HEK293 (cell line): ENCODE data around the gene KDM6A.

Experiments
- CTCF ChIA-PET: fragments of 350-600 bp; formaldehyde crosslinking; extraction: SDS; loops from one replicate; lab custom pipeline; 2021; ENCODE audit warnings: antibody characterized with exemption; lab: Yijun Ruan, JAX
- POLR2A ChIA-PET: fragments of 300-600 bp; formaldehyde crosslinking; extraction: SDS; loops from one replicate; lab custom pipeline; 2020; ENCODE audit warnings: antibody characterized with exemption, inconsistent platforms; lab: Yijun Ruan, JAX
- H3K27ac ChIP-seq: fragments of 200-500 bp; sonication (Bioruptor generic); 2 replicates; pipeline ENCODE4 v1.5.1; 2014; ENCODE audit warnings: low read depth, low read length, control low read depth, inconsistent platforms; ENCODE audit errors: extremely low read depth
- H3K36me3 ChIP-seq, 2 experiments: fragments of 200-500 bp in 1 of 2; sonication (Bioruptor generic) in 1 of 2; 1 replicate in 1 of 2; 2 replicates in 1 of 2; pipeline ENCODE4 v1.5.1; 2014 to 2017; ENCODE audit warnings: inconsistent platforms in 2 of 2, low read length in 2 of 2; ENCODE audit not compliant: control insufficient read depth in 2 of 2, insufficient read depth in 1 of 2
- H3K4me1 ChIP-seq: fragments of 200-500 bp; sonication (Bioruptor generic); 2 replicates; pipeline ENCODE4 v1.5.1; 2014; ENCODE audit warnings: mild to moderate bottlenecking, low read length, inconsistent platforms; ENCODE audit not compliant: control insufficient read depth, insufficient read depth
- H3K4me3 ChIP-seq: 2 replicates; pipeline ENCODE4 v1.5.1; 2011; ENCODE audit warnings: low read depth, mild to moderate bottlenecking, control low read depth, low read length, moderate library complexity
- H3K9me3 ChIP-seq: fragments of 200-500 bp; sonication (Bioruptor generic); 2 replicates; pipeline ENCODE4 v1.5.1; 2014; ENCODE audit warnings: low read depth, low read length, inconsistent platforms; ENCODE audit not compliant: control insufficient read depth, insufficient read depth
- EGR2 ChIP-seq: fragments of 450-650 bp; formaldehyde crosslinking; IDR thresholded peaks from 2 replicates; pipeline ENCODE4 v1.5.1; 2016; ENCODE audit warnings: low read depth, missing biosample characterization, missing genetic modification characterization
- KLF9 ChIP-seq: fragments of 450-650 bp; formaldehyde crosslinking; IDR thresholded peaks from 2 replicates; pipeline ENCODE4 v1.5.1; 2016; ENCODE audit warnings: missing biosample characterization, missing genetic modification characterization, low read depth
- MEIS1 ChIP-seq: sonication (generic); formaldehyde crosslinking; IDR thresholded peaks from 2 replicates; pipeline ENCODE4 v1.8.1; 2022; ENCODE audit warnings: missing genetic modification reagents, mild to moderate bottlenecking, borderline replicate concordance
- SETDB1 ChIP-seq: IDR thresholded peaks from one replicate; pipeline ENCODE4 v1.6.1; 2017; ENCODE audit warnings: mild to moderate bottlenecking, low read length, moderate library complexity, mixed read lengths; ENCODE audit not compliant: insufficient read length
- ZBTB6 ChIP-seq: fragments of 450-650 bp; formaldehyde crosslinking; IDR thresholded peaks from 2 replicates; pipeline ENCODE4 v1.5.1; 2017; ENCODE audit warnings: missing biosample characterization, missing genetic modification characterization
- ZNF169 ChIP-seq: fragments of 450-650 bp; formaldehyde crosslinking; IDR thresholded peaks from 2 replicates; pipeline ENCODE4 v1.5.1; 2016; ENCODE audit warnings: missing biosample characterization, missing genetic modification characterization
- ZNF214 ChIP-seq: fragments of 450-650 bp; formaldehyde crosslinking; IDR thresholded peaks from 2 replicates; pipeline ENCODE4 v1.5.1; 2017; ENCODE audit warnings: missing biosample characterization, mild to moderate bottlenecking, missing genetic modification characterization, borderline replicate concordance
- ZNF311 ChIP-seq: fragments of 450-650 bp; formaldehyde crosslinking; IDR thresholded peaks from 2 replicates; pipeline ENCODE4 v1.5.1; 2017; ENCODE audit warnings: missing biosample characterization, missing genetic modification characterization, borderline replicate concordance
- ZNF341 ChIP-seq: fragments of 450-650 bp; formaldehyde crosslinking; IDR thresholded peaks from 2 replicates; pipeline ENCODE4; 2016; ENCODE audit warnings: low read depth, missing biosample characterization, missing genetic modification characterization
- ZNF350 ChIP-seq: fragments of 450-650 bp; formaldehyde crosslinking; IDR thresholded peaks from 2 replicates; pipeline ENCODE4 v1.5.0; 2017; ENCODE audit warnings: missing biosample characterization, mild to moderate bottlenecking, missing genetic modification characterization
- ZNF473 ChIP-seq: fragments of 450-650 bp; formaldehyde crosslinking; IDR thresholded peaks from 2 replicates; pipeline ENCODE4 v1.5.1; 2017; ENCODE audit warnings: missing biosample characterization, missing genetic modification characterization
- ZNF501 ChIP-seq: fragments of 450-650 bp; formaldehyde crosslinking; IDR thresholded peaks from 2 replicates; pipeline ENCODE4 v1.5.1; 2016; ENCODE audit warnings: missing biosample characterization, missing genetic modification characterization
- ZNF510 ChIP-seq: fragments of 450-650 bp; formaldehyde crosslinking; IDR thresholded peaks from 2 replicates; pipeline ENCODE4 v1.5.1; 2018; ENCODE audit warnings: mild to moderate bottlenecking, missing genetic modification characterization, missing biosample characterization; ENCODE audit not compliant: insufficient replicate concordance
- ZNF514 ChIP-seq: fragments of 450-650 bp; formaldehyde crosslinking; IDR thresholded peaks from 2 replicates; pipeline ENCODE4 v1.5.1; 2016; ENCODE audit warnings: missing biosample characterization, missing genetic modification characterization
- ZNF548 ChIP-seq: fragments of 450-650 bp; formaldehyde crosslinking; IDR thresholded peaks from 2 replicates; pipeline ENCODE4 v1.5.1; 2016; ENCODE audit warnings: missing biosample characterization, missing genetic modification characterization
- ZNF560 ChIP-seq: fragments of 450-650 bp; formaldehyde crosslinking; IDR thresholded peaks from 2 replicates; pipeline ENCODE4 v1.5.1; 2017; ENCODE audit warnings: missing biosample characterization, missing genetic modification characterization, borderline replicate concordance
- ZNF626 ChIP-seq: fragments of 450-650 bp; sonication (Bioruptor Pico); formaldehyde crosslinking; IDR thresholded peaks from 2 replicates; pipeline ENCODE4 v1.5.1; 2018; ENCODE audit warnings: missing biosample characterization, missing genetic modification characterization, inconsistent platforms
- ZNF670 ChIP-seq: fragments of 450-650 bp; formaldehyde crosslinking; IDR thresholded peaks from 2 replicates; pipeline ENCODE4 v1.5.1; 2016; ENCODE audit warnings: missing biosample characterization, missing genetic modification characterization, low read depth
- ZNF768 ChIP-seq: fragments of 450-650 bp; formaldehyde crosslinking; IDR thresholded peaks from 2 replicates; pipeline ENCODE4 v1.5.1; 2018; ENCODE audit warnings: missing biosample characterization, mild to moderate bottlenecking, missing genetic modification characterization
- ZXDB ChIP-seq: fragments of 450-650 bp; formaldehyde crosslinking; IDR thresholded peaks from 2 replicates; pipeline ENCODE4 v1.5.1; 2016; ENCODE audit warnings: missing biosample characterization, missing genetic modification characterization
- TF ChIP-seq, protein P1 (sequence below): fragments of 450-650 bp; formaldehyde crosslinking; IDR thresholded peaks from 2 replicates; pipeline ENCODE4 v1.5.1; 2016; ENCODE audit warnings: missing biosample characterization, missing genetic modification characterization
- TF ChIP-seq, protein P2 (sequence below): fragments of 450-650 bp; formaldehyde crosslinking; conservative IDR thresholded peaks from 2 replicates; pipeline ENCODE4 v1.5.1; 2016; ENCODE audit warnings: low read depth, missing biosample characterization, missing genetic modification characterization

Gene KDM6A

GRCh38 chrX:45140812-45141211 lies 267.8 kb downstream of the KDM6A start:
- H3K36me3 ChIP-seq: no peaks in the 10 kb centered on the region
- CTCF ChIA-PET: no interaction called here
- no peak overlapping the region for H3K27ac ChIP-seq
- POLR2A ChIA-PET: no interaction called here
- H3K4me1 ChIP-seq: no peaks in the 10 kb centered on the region
- H3K4me3 ChIP-seq: no peak overlapping the region
- TF ChIP-seq, protein P1, sequence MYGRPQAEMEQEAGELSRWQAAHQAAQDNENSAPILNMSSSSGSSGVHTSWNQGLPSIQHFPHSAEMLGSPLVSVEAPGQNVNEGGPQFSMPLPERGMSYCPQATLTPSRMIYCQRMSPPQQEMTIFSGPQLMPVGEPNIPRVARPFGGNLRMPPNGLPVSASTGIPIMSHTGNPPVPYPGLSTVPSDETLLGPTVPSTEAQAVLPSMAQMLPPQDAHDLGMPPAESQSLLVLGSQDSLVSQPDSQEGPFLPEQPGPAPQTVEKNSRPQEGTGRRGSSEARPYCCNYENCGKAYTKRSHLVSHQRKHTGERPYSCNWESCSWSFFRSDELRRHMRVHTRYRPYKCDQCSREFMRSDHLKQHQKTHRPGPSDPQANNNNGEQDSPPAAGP: no peak
- TF ChIP-seq ZNF350 (no peak), MEIS1 (no peak), ZBTB6 (tag by site-specific recombination) (no peak), EGR2 (tag by site-specific recombination) (no peak), ZNF560 (tag by site-specific recombination) (no peak), ZNF670 (no peak), ZNF626 (tag by site-specific recombination) (no peak)
- TF ChIP-seq, protein P2, sequence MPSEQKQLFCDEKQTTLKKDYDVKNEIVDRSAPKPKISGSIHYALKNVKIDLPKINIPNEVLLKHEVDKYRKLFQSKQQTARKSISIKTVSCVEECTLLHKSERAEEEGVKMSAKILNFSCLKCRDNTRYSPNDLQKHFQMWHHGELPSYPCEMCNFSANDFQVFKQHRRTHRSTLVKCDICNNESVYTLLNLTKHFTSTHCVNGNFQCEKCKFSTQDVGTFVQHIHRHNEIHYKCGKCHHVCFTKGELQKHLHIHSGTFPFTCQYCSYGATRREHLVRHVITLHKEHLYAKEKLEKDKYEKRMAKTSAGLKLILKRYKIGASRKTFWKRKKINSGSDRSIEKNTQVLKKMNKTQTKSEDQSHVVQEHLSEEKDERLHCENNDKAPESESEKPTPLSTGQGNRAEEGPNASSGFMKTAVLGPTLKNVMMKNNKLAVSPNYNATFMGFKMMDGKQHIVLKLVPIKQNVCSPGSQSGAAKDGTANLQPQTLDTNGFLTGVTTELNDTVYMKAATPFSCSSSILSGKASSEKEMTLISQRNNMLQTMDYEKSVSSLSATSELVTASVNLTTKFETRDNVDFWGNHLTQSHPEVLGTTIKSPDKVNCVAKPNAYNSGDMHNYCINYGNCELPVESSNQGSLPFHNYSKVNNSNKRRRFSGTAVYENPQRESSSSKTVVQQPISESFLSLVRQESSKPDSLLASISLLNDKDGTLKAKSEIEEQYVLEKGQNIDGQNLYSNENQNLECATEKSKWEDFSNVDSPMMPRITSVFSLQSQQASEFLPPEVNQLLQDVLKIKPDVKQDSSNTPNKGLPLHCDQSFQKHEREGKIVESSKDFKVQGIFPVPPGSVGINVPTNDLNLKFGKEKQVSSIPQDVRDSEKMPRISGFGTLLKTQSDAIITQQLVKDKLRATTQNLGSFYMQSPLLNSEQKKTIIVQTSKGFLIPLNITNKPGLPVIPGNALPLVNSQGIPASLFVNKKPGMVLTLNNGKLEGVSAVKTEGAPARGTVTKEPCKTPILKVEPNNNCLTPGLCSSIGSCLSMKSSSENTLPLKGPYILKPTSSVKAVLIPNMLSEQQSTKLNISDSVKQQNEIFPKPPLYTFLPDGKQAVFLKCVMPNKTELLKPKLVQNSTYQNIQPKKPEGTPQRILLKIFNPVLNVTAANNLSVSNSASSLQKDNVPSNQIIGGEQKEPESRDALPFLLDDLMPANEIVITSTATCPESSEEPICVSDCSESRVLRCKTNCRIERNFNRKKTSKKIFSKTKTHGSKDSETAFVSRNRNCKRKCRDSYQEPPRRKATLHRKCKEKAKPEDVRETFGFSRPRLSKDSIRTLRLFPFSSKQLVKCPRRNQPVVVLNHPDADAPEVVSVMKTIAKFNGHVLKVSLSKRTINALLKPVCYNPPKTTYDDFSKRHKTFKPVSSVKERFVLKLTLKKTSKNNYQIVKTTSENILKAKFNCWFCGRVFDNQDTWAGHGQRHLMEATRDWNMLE (tag by site-specific recombination): no peak
- no peaks in the 10 kb centered on the region for H3K9me3 ChIP-seq

- Histone ChIP-seq H3K4me1 (no peaks in the 10 kb centered on the region), H3K9me3 (no peaks in the 10 kb centered on the region), H3K36me3 (no peaks in the 10 kb centered on the region), H3K4me3 (no peak overlapping the region), H3K27ac (no peak overlapping the region)
- CTCF ChIA-PET: interaction anchor here (0.6 kb wide), 1 partner anchor 99 kb away, joined by 3 read pairs; no protein-coding TSS in a partner anchor
- POLR2A ChIA-PET: no interaction called here
- TF ChIP-seq SETDB1 (no peak), ZNF214 (tag by site-specific recombination) (peak; percentile 85; the same call in 1 of the 2 replicates)
These were observed 269.2 kb downstream of the KDM6A start for GRCh38 chrX:45142185-45142584.

DNA sequence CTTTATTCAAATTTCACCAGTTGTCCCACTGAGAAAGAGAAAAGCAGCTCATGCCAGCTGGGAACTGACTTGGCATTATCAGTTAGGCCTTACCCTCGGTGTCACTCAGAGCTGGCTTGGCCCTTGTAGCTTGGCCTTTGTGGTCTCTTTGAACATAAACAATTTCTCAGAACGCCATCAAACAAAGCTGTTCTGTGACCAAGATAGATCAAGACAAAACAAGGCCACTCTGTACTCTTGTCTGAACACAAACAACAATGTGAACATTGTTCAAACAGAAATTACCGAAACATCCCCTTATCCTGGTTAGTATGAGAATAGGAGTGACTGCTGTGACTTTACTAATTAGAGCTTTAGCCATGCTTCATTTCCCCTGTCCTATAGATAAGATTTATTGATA lies 270.5 kb downstream of the KDM6A start:
- no peaks in the 10 kb centered on the region for H3K36me3 ChIP-seq
- TF ChIP-seq ZXDB (no peak), ZNF514 (tag by site-specific recombination) (no peak), ZNF169 (tag by site-specific recombination) (no peak), ZNF311 (tag by site-specific recombination) (no peak), ZNF473 (tag by site-specific recombination) (no peak), KLF9 (no peak), ZNF341 (tag by site-specific recombination) (no peak), ZNF768 (tag by site-specific recombination) (no peak), ZNF501 (tag by site-specific recombination) (no peak), ZNF548 (tag by site-specific recombination) (no peak), ZNF510 (tag by site-specific recombination) (no peak), SETDB1 (no peak)
- CTCF ChIA-PET: no interaction called here
- no peaks in the 10 kb centered on the region for H3K9me3 ChIP-seq
- H3K4me3 ChIP-seq: no peak overlapping the region
- no peak overlapping the region for H3K27ac ChIP-seq
- no peaks in the 10 kb centered on the region for H3K4me1 ChIP-seq
- POLR2A ChIA-PET: no interaction called here
